SK-N-SH (cell line): ENCODE results near the gene MYPN.
"Not testable (repeated sequence)": the region's sequence is repeated elsewhere in the genome, so short reads cannot be mapped to it uniquely, and the experiment has no call there.

Experiments used
- CHD2 ChIP-seq: fragments of 150-350 bp; IDR thresholded peaks from 2 replicates; pipeline ENCODE4 v1.6.1; 2018; ENCODE audit warnings: low read length; ENCODE audit not compliant: partially characterized antibody
- EZH2phosphoT487 ChIP-seq: fragments of 200-600 bp; sonication (generic); IDR thresholded peaks from 2 replicates; pipeline ENCODE4 v1.6.1; 2017; ENCODE audit warnings: low read depth, mixed run types, mild to moderate bottlenecking, antibody characterized with exemption, moderate library complexity, borderline replicate concordance
- GABPA ChIP-seq: IDR thresholded peaks from 2 replicates; pipeline ENCODE4 v1.4.0; 2012; ENCODE audit warnings: low read depth, mild to moderate bottlenecking
- NRF1 ChIP-seq: IDR thresholded peaks from 2 replicates; pipeline ENCODE4 v1.6.1; 2012; ENCODE audit warnings: low read depth, mild to moderate bottlenecking, low read length
- RAD21 ChIP-seq: IDR thresholded peaks from 2 replicates; pipeline ENCODE4 v1.6.1; 2012; ENCODE audit warnings: mild to moderate bottlenecking, low read length
- RCOR1 ChIP-seq: fragments of 150-350 bp; IDR thresholded peaks from 2 replicates; pipeline ENCODE4 v1.6.1; 2017; ENCODE audit warnings: antibody characterized with exemption, low read length
- RFX5 ChIP-seq: IDR thresholded peaks from 2 replicates; pipeline ENCODE4 v1.6.1; 2012; ENCODE audit warnings: mild to moderate bottlenecking, improper control_type of control experiment, low read length
- SMC3 ChIP-seq: IDR thresholded peaks from 2 replicates; pipeline ENCODE4 v1.6.1; 2012; ENCODE audit warnings: low read depth, low read length, improper control_type of control experiment
- TCF12 ChIP-seq: IDR thresholded peaks from 2 replicates; pipeline ENCODE4 v1.4.0; 2012
- TEAD4 ChIP-seq: IDR thresholded peaks from 2 replicates; pipeline ENCODE4 v1.4.0; 2012; ENCODE audit warnings: mild to moderate bottlenecking, borderline replicate concordance; ENCODE audit not compliant: insufficient read depth
- YY1 ChIP-seq: IDR thresholded peaks from 2 replicates; pipeline ENCODE4 v1.4.0; 2012; ENCODE audit warnings: low read depth, mild to moderate bottlenecking
- TF ChIP-seq, protein P1 (sequence below): fragments of 200-600 bp; sonication (generic); IDR thresholded peaks from 2 replicates; pipeline ENCODE4 v1.6.1; 2017; ENCODE audit warnings: antibody characterized with exemption, mild to moderate bottlenecking, moderate library complexity
- TF ChIP-seq, protein P2 (sequence below): IDR thresholded peaks from 2 replicates; pipeline ENCODE4 v1.4.0; 2012; ENCODE audit warnings: low read depth
- TF ChIP-seq, protein P3 (sequence below): IDR thresholded peaks from 2 replicates; pipeline ENCODE4 v1.4.0; 2012; ENCODE audit warnings: low read depth, borderline replicate concordance

DNA sequence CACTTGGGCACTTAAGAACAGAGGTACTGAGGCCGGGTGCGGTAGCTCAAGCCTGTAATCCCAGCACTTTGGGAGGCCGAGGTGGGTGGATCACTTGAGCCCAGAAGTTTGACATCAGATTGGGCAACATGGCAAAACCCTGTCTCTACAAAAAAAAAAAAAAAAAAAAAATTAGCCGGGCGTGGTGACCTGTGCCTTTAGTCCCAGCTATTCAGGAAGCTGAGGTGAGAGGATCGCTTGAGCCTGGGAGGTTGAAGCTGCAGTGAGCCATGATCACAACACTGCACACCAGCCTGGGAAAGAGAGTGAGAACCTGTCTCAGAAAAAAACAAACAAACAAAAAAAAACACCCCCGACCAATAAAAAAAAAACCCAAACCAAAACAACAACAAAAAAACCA is 48.2 kb downstream of the MYPN start:
- not testable (repeated sequence) for TF ChIP-seq RCOR1, GABPA, EZH2phosphoT487, SMC3, RFX5, CHD2, TCF12, NRF1, YY1, TEAD4, RAD21
- TF ChIP-seq, protein P1, sequence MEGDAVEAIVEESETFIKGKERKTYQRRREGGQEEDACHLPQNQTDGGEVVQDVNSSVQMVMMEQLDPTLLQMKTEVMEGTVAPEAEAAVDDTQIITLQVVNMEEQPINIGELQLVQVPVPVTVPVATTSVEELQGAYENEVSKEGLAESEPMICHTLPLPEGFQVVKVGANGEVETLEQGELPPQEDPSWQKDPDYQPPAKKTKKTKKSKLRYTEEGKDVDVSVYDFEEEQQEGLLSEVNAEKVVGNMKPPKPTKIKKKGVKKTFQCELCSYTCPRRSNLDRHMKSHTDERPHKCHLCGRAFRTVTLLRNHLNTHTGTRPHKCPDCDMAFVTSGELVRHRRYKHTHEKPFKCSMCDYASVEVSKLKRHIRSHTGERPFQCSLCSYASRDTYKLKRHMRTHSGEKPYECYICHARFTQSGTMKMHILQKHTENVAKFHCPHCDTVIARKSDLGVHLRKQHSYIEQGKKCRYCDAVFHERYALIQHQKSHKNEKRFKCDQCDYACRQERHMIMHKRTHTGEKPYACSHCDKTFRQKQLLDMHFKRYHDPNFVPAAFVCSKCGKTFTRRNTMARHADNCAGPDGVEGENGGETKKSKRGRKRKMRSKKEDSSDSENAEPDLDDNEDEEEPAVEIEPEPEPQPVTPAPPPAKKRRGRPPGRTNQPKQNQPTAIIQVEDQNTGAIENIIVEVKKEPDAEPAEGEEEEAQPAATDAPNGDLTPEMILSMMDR = not testable (repeated sequence)
- TF ChIP-seq, protein P2, sequence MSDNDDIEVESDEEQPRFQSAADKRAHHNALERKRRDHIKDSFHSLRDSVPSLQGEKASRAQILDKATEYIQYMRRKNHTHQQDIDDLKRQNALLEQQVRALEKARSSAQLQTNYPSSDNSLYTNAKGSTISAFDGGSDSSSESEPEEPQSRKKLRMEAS = not testable (repeated sequence)
- TF ChIP-seq, protein P3, sequence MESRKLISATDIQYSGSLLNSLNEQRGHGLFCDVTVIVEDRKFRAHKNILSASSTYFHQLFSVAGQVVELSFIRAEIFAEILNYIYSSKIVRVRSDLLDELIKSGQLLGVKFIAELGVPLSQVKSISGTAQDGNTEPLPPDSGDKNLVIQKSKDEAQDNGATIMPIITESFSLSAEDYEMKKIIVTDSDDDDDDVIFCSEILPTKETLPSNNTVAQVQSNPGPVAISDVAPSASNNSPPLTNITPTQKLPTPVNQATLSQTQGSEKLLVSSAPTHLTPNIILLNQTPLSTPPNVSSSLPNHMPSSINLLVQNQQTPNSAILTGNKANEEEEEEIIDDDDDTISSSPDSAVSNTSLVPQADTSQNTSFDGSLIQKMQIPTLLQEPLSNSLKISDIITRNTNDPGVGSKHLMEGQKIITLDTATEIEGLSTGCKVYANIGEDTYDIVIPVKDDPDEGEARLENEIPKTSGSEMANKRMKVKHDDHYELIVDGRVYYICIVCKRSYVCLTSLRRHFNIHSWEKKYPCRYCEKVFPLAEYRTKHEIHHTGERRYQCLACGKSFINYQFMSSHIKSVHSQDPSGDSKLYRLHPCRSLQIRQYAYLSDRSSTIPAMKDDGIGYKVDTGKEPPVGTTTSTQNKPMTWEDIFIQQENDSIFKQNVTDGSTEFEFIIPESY = not testable (repeated sequence)
